Stimulated activated CD8-positive, alpha-beta memory T cell treated with anti-CD3 and anti-CD28 coated beads, Interleukin-15, amount 100 ng/mL, for 48 hours (primary cell): ENCODE data around the gene XAB2.

Source experiments
- DNase-seq, 2 donors: peaks; one replicate each; pipeline ENCODE4 v3.0.0-alpha.2; 2020; ENCODE audit warnings: low read depth in 2 of 2

XAB2 gene

GRCh38 chr19:7632340-7633203, 3.2 kb upstream of the XAB2 start:
- DNase-seq: no peak

- no peak for DNase-seq
Measured at GRCh38 chr19:7631577-7631976, 2.2 kb upstream of the XAB2 start.

- no peak for DNase-seq
Measured at GRCh38 chr19:7628589-7629311, 595 bp downstream of the XAB2 start.

GRCh38 chr19:7627166-7627565, 2.2 kb downstream of the XAB2 start:
- DNase-seq: no peak

- no peak for DNase-seq
Measured at GRCh38 chr19:7625763-7626372, 3.5 kb downstream of the XAB2 start.

GRCh38 chr19:7624810-7625209, 4.5 kb downstream of the XAB2 start:
- no peak for DNase-seq

GRCh38 chr19:7623725-7624603, 5.4 kb downstream of the XAB2 start:
- no peak for DNase-seq

GRCh38 chr19:7622933-7623685, 6.2 kb downstream of the XAB2 start:
- DNase-seq: no peak

- DNase-seq: no peak
Measured at GRCh38 chr19:7620442-7621412, 8.6 kb downstream of the XAB2 start.

GRCh38 chr19:7619671-7620441, 9.5 kb downstream of the XAB2 start:
- DNase-seq: no peak

GRCh38 chr19:7618771-7619510, 10.4 kb downstream of the XAB2 start:
- no peak for DNase-seq

- no peak for DNase-seq
Measured at GRCh38 chr19:7618348-7618747, 11.0 kb downstream of the XAB2 start.

- DNase-seq: no peak
Measured at GRCh38 chr19:7617735-7618134, 11.6 kb downstream of the XAB2 start.

- DNase-seq: no peak
Measured at GRCh38 chr19:7617172-7617571, 12.2 kb downstream of the XAB2 start.

GRCh38 chr19:7614859-7615741, 14.2 kb downstream of the XAB2 start:
- DNase-seq: no peak

- no peak for DNase-seq
Measured at GRCh38 chr19:7612282-7613274, 16.8 kb downstream of the XAB2 start.
